A549 (cell line): ENCODE measurements around the gene SAMM50. TPM values are rescaled to one million over a fixed set of nuclear protein-coding genes. Genes with fewer than 3 reads are reported as not detected.

Experiments used
- ATAC-seq, 2 experiments: fragments of 200-7000 bp in 1 of 2; fragments of >200 bp in 1 of 2; cut with Nextera tagmentation in 1 of 2; cut with Tn5 transposase in 1 of 2; 3 replicates each; pipeline versions ENCODE4 v1.8.0 to v1.9.1; 2018 to 2020; ENCODE audit warnings: mild to moderate bottlenecking in 1 of 2, moderate library complexity in 1 of 2
- CTCF ChIA-PET: fragments of 300-600 bp; sonication (Branson Sonifier 250); formaldehyde crosslinking; extraction: SDS; loops from one replicate; lab custom pipeline; 2021; ENCODE audit warnings: antibody characterized with exemption, inconsistent platforms; lab: Yijun Ruan, JAX
- POLR2A ChIA-PET: fragments of 350-600 bp; formaldehyde crosslinking; extraction: SDS; loops from one replicate; lab custom pipeline; 2021; ENCODE audit warnings: antibody characterized with exemption, inconsistent platforms; lab: Yijun Ruan, JAX
- DNase-seq, 2 experiments: peaks; one replicate each; pipeline versions ENCODE4 v3.0.0 to v3.0.0-alpha.2; 2011 to 2016; ENCODE audit warnings: low read depth in 1 of 2, low spot score in 1 of 2
- FAIRE-seq: peaks from 2 replicates; lab custom pipeline; 2011; peaks lifted over from hg19 to GRCh38; lab: Jason Lieb, UNC
- H3K27ac ChIP-seq, 2 experiments: fragments of >200 bp; sonication (Bioruptor Twin); formaldehyde crosslinking; 3 replicates each; pipeline ENCODE4 v1.5.1; 2016 to 2017
- H3K4me1 ChIP-seq: fragments of >200 bp; sonication (Bioruptor Twin); formaldehyde crosslinking; 3 replicates; pipeline ENCODE4 v1.6.1; 2016
- H3K4me2 ChIP-seq: fragments of >200 bp; sonication (Bioruptor Twin); formaldehyde crosslinking; 3 replicates; pipeline ENCODE4 v1.6.1; 2016
- H3K4me3 ChIP-seq: fragments of >200 bp; sonication (Bioruptor Twin); formaldehyde crosslinking; 3 replicates; pipeline ENCODE4 v1.5.1; 2016
- H3K9me3 ChIP-seq: fragments of >200 bp; sonication (Bioruptor Twin); formaldehyde crosslinking; 3 replicates; pipeline ENCODE4 v1.6.1; 2016
- CBX8 ChIP-seq: fragments of 200-600 bp; sonication (generic); IDR thresholded peaks from 2 replicates; pipeline ENCODE4 v1.6.1; 2016
- CHD2 ChIP-seq: fragments of 150-350 bp; IDR thresholded peaks from 2 replicates; pipeline ENCODE4 v1.6.1; 2014; ENCODE audit warnings: low read length; ENCODE audit not compliant: partially characterized antibody
- EHMT2 ChIP-seq: fragments of 200-600 bp; sonication (generic); IDR thresholded peaks from 2 replicates; pipeline ENCODE4 v1.6.1; 2016; ENCODE audit warnings: antibody characterized with exemption, low read depth, mild to moderate bottlenecking, moderate library complexity
- EP300 ChIP-seq, 2 experiments: fragments of >200 bp; sonication (Bioruptor Twin); formaldehyde crosslinking; IDR thresholded peaks; 2 replicates in 1 of 2; 3 replicates in 1 of 2; pipeline ENCODE4 v1.6.1; 2016 to 2017
- FOSB ChIP-seq: fragments of 250-450 bp; sonication (Bioruptor Pico); IDR thresholded peaks from 2 replicates; pipeline ENCODE4 v1.5.0; 2020; ENCODE audit warnings: mild to moderate bottlenecking, moderate library complexity
- FOSL2 ChIP-seq, 2 experiments: fragments of 450-650 bp in 1 of 2; fragments of >200 bp in 1 of 2; sonication (Bioruptor Twin) in 1 of 2; formaldehyde crosslinking; IDR thresholded peaks; 2 replicates each; pipeline versions ENCODE4 v1.5.0 to v1.6.1; 2016 to 2020; ENCODE audit warnings: mild to moderate bottlenecking in 1 of 2, moderate library complexity in 1 of 2
- FOXS1 ChIP-seq: fragments of 250-450 bp; sonication (Bioruptor Pico); IDR thresholded peaks from 2 replicates; pipeline ENCODE4 v1.5.0; 2020; ENCODE audit warnings: mild to moderate bottlenecking, moderate library complexity
- HEYL ChIP-seq: fragments of 250-450 bp; sonication (Bioruptor Pico); IDR thresholded peaks from 2 replicates; pipeline ENCODE4 v1.8.0; 2021; ENCODE audit warnings: mild to moderate bottlenecking, moderate library complexity
- HOXA7 ChIP-seq: fragments of 250-450 bp; sonication (Bioruptor Pico); IDR thresholded peaks from 2 replicates; pipeline ENCODE4 v1.5.0; 2020; ENCODE audit warnings: mild to moderate bottlenecking, moderate library complexity
- HOXB5 ChIP-seq: fragments of 250-450 bp; sonication (Bioruptor Pico); IDR thresholded peaks from 2 replicates; pipeline ENCODE4 v1.5.0; 2020; ENCODE audit warnings: mild to moderate bottlenecking, moderate library complexity
- MAZ ChIP-seq: fragments of 150-350 bp; IDR thresholded peaks from 2 replicates; pipeline ENCODE4 v1.6.1; 2014; ENCODE audit warnings: antibody characterized with exemption, low read depth, low read length, borderline replicate concordance
- MYC ChIP-seq: IDR thresholded peaks from 2 replicates; pipeline ENCODE4 v1.6.1; 2012; ENCODE audit warnings: mild to moderate bottlenecking, inconsistent platforms, low read length, improper control_type of control experiment, borderline replicate concordance
- NFE2L2 ChIP-seq: fragments of 150-350 bp; conservative IDR thresholded peaks from 2 replicates; pipeline ENCODE4 v1.6.1; 2014; ENCODE audit warnings: low read length
- NR3C1 ChIP-seq: fragments of >200 bp; sonication (Bioruptor Twin); formaldehyde crosslinking; IDR thresholded peaks from 3 replicates; pipeline ENCODE4 v1.6.1; 2017
- RARB ChIP-seq: fragments of 250-450 bp; sonication (Bioruptor Pico); IDR thresholded peaks from 2 replicates; pipeline ENCODE4 v1.8.0; 2021; ENCODE audit warnings: mild to moderate bottlenecking, moderate library complexity
- RNF2 ChIP-seq: fragments of 200-600 bp; sonication (generic); IDR thresholded peaks from 2 replicates; pipeline ENCODE4 v1.6.1; 2016; ENCODE audit warnings: low read depth, mild to moderate bottlenecking, antibody characterized with exemption, moderate library complexity, borderline replicate concordance
- SMC3 ChIP-seq: fragments of >200 bp; sonication (Bioruptor Twin); formaldehyde crosslinking; IDR thresholded peaks from 3 replicates; pipeline ENCODE4 v1.6.1; 2018; ENCODE audit warnings: inconsistent platforms
- TFCP2L1 ChIP-seq: fragments of 250-450 bp; sonication (Bioruptor Pico); IDR thresholded peaks from 2 replicates; pipeline ENCODE4 v1.5.0; 2021; ENCODE audit warnings: mild to moderate bottlenecking
- ZC3H11A ChIP-seq: fragments of 450-650 bp; IDR thresholded peaks from 2 replicates; pipeline ENCODE4 v1.6.1; 2014; ENCODE audit warnings: antibody characterized with exemption, mild to moderate bottlenecking
- ZFP36 ChIP-seq: fragments of 450-650 bp; IDR thresholded peaks from 2 replicates; pipeline ENCODE4 v1.6.1; 2014; ENCODE audit warnings: borderline replicate concordance; ENCODE audit not compliant: partially characterized antibody
- WGBS: methylation state at CpG from one replicate; pipeline ENCODE4 v1.1.6; 2017; ENCODE audit errors: missing lambda C conversion rate; 5-methylcytosine and 5-hydroxymethylcytosine counted together
- polyA plus RNA-seq, 4 experiments: library from polyadenylated mRNA; depleted of rRNA in 3 of 4; stranded (reverse); fragments of >200 nt; fragmentation: RNase III in 1 of 4; extraction: RNeasy Plus Mini Kit Qiagen cat#74134 plus additional on column Dnase treatment in 1 of 4; gene quantifications; 2 replicates in 3 of 4; 3 replicates in 1 of 4; pipeline ENCODE4 v1.2.3, GENCODE V29; 2011 to 2017
- TF ChIP-seq, protein P1 (sequence below): IDR thresholded peaks from 2 replicates; pipeline ENCODE4 v1.6.1; 2012
- TF ChIP-seq, protein P2 (sequence below): fragments of 450-650 bp; IDR thresholded peaks from 2 replicates; pipeline ENCODE4 v1.6.1; 2014; ENCODE audit warnings: antibody characterized with exemption
- TF ChIP-seq, protein P3 (sequence below): IDR thresholded peaks from 2 replicates; pipeline ENCODE4 v1.6.1; 2012

Gene SAMM50
- polyA plus RNA-seq, 2 of the 4 experiments (the other 2 are of a cell fraction) = 49.3 to 51.4 TPM

DNA sequence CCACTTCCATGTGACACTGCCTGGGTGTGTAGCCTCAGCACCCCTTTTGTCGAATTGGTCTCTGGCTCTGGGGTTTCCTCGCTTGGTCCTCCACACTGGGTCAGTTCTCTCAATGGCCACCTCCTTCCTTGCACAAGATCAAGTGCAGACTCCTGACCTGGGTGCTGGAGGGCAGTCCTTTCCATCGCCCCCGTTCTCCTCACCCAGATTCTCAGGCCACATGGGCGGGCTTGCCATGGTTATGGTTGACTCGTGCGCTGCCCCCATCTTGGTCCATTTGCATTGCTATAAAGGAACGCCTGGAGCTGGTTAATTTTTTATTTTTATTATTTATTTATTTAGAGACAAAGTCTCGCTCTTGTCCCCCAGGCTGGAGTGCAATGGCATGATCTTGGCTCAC is 63.4 kb downstream of the SAMM50 start:
- ChIA-PET POLR2A (no interaction called here), CTCF (interaction anchor here (5.2 kb wide), 1 partner anchor 25 kb away, joined by 24 read pairs; no protein-coding TSS in a partner anchor)
- FAIRE-seq (no peak), DNase-seq (no peak)
- H3K4me3 ChIP-seq = no peak overlapping the region
- TF ChIP-seq TFCP2L1 (no peak), RARB (CRISPR knock-in tag) (no peak), FOSB (CRISPR knock-in tag) (no peak), MAZ (no peak), NR3C1 (no peak), EHMT2 (no peak), HOXA7 (CRISPR knock-in tag) (no peak), HOXB5 (CRISPR knock-in tag) (no peak), MYC (no peak), HEYL (CRISPR knock-in tag) (no peak), NFE2L2 (no peak), SMC3 (no peak), FOSL2 (IDR thresholded peaks at IDR 0.05) (no peak), FOSL2 (CRISPR knock-in tag; IDR thresholded peaks at IDR 0.05) (no peak), EP300 (IDR thresholded peaks at IDR 0.05) (no peak), ZFP36 (no peak), CHD2 (no peak)
- TF ChIP-seq, protein P1, sequence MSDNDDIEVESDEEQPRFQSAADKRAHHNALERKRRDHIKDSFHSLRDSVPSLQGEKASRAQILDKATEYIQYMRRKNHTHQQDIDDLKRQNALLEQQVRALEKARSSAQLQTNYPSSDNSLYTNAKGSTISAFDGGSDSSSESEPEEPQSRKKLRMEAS = no peak
- TF ChIP-seq, protein P2, sequence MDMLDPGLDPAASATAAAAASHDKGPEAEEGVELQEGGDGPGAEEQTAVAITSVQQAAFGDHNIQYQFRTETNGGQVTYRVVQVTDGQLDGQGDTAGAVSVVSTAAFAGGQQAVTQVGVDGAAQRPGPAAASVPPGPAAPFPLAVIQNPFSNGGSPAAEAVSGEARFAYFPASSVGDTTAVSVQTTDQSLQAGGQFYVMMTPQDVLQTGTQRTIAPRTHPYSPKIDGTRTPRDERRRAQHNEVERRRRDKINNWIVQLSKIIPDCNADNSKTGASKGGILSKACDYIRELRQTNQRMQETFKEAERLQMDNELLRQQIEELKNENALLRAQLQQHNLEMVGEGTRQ = no peak
- TF ChIP-seq, all 56 proteins: peak for 0
- no peak overlapping the region for H3K4me2 ChIP-seq
- 95% methylated on average over 9 of the region's 9 CpGs for WGBS
- H3K4me1 ChIP-seq = peaks cover 26% of the 10 kb centered on the region
- ATAC-seq = no peak
- H3K9me3 ChIP-seq = no peaks in the 10 kb centered on the region
- H3K27ac ChIP-seq = no peak overlapping the region

DNA sequence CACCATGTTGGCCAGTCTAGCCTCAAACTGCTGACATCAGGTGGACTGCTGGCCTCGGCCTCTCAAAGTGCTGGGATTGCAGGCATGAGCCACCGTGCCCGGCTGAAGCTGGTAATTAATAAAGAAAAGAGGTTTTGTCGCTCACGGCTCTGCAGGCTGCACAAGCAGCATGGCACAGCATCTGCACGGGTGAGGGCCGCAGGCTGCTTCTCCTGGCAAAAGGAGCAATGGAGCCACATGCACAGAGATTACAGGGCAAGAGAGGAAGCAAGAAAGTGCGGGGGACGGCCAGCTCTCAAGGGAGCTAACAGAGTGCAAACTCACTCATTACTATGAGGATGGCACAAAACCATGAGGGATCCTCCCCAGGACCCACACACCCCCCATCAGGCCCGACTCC is 64.2 kb downstream of the SAMM50 start:
- WGBS = 92% methylated on average over 8 of the region's 10 CpGs
- H3K4me2 ChIP-seq = no peak overlapping the region
- H3K9me3 ChIP-seq = no peaks in the 10 kb centered on the region
- ChIA-PET POLR2A (no interaction called here), CTCF (interaction anchor here (1.1 to 5.2 kb wide), 2 partner anchors 26 to 68 kb away, joined by 3 to 24 read pairs; no protein-coding TSS in a partner anchor)
- H3K27ac ChIP-seq = no peak overlapping the region
- ATAC-seq (no peak), DNase-seq (no peak), FAIRE-seq (no peak)
- peaks cover 26% of the 10 kb centered on the region for H3K4me1 ChIP-seq
- H3K4me3 ChIP-seq = no peak overlapping the region
- TF ChIP-seq, protein P2 = no peak
- TF ChIP-seq CBX8 = no peak
- TF ChIP-seq SMC3 = no peak
- TF ChIP-seq HOXA7 (CRISPR knock-in tag) = no peak
- TF ChIP-seq HOXB5 (CRISPR knock-in tag) = no peak
- TF ChIP-seq FOXS1 (CRISPR knock-in tag) = no peak
- no peak for TF ChIP-seq RNF2
- TF ChIP-seq, protein P1 = no peak
- TF ChIP-seq, protein P3, sequence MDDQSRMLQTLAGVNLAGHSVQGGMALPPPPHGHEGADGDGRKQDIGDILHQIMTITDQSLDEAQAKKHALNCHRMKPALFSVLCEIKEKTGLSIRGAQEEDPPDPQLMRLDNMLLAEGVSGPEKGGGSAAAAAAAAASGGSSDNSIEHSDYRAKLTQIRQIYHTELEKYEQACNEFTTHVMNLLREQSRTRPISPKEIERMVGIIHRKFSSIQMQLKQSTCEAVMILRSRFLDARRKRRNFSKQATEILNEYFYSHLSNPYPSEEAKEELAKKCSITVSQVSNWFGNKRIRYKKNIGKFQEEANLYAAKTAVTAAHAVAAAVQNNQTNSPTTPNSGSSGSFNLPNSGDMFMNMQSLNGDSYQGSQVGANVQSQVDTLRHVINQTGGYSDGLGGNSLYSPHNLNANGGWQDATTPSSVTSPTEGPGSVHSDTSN = no peak
- no peak for TF ChIP-seq ZC3H11A
